HepG2 (cell line): ENCODE results near the gene ALPL. TPM values are rescaled to one million over a fixed set of nuclear protein-coding genes. Genes with fewer than 3 reads are reported as not detected.

Experiments
- ATAC-seq: fragments of 200-7000 bp; cut with Tn5 transposase; 3 replicates; pipeline ENCODE4 v1.9.1; 2020; ENCODE audit warnings: mild to moderate bottlenecking, moderate library complexity
- BruUV-seq: library from RNA; stranded (reverse); fragments of 400-500 nt; replicated peaks from 2 replicates; lab custom pipeline; 2021; lab: Mats Ljungman, UMichigan
- CTCF ChIA-PET: fragments of 300-600 bp; formaldehyde crosslinking; extraction: SDS; loops from one replicate; lab custom pipeline; 2021; ENCODE audit warnings: low total read pairs, inconsistent platforms, low intra/inter-chr PET ratio; lab: Yijun Ruan, JAX
- POLR2A ChIA-PET: fragments of 350-600 bp; sonication (Branson Sonifier 250); formaldehyde crosslinking; loops from one replicate; lab custom pipeline; 2020; ENCODE audit warnings: antibody characterized with exemption, inconsistent platforms; lab: Yijun Ruan, JAX
- DNase-seq: peaks from one replicate; pipeline ENCODE4 v3.0.0-alpha.2; 2015; ENCODE audit warnings: low spot score
- FAIRE-seq: peaks from 3 replicates; lab custom pipeline; 2011; peaks lifted over from hg19 to GRCh38; lab: Jason Lieb, UNC
- H2AFZ ChIP-seq: one replicate; pipeline ENCODE4 v1.6.1; 2011; ENCODE audit warnings: low read length, inconsistent platforms
- H3K27ac ChIP-seq: fragments of 300-600 bp; 3 replicates; pipeline ENCODE4 v1.8.0; 2011; ENCODE audit warnings: mixed run types, mild to moderate bottlenecking, mixed read lengths, low read length, inconsistent platforms; ENCODE audit not compliant: insufficient read depth; ENCODE audit errors: extremely low read length
- H3K27me3 ChIP-seq, 2 experiments: fragments of 200-600 bp in 1 of 2; 2 replicates in 1 of 2; 3 replicates in 1 of 2; pipeline versions ENCODE4 v1.6.0 to v1.8.0; 2011; ENCODE audit warnings: low read length in 2 of 2, mild to moderate bottlenecking in 2 of 2, moderate library complexity in 2 of 2, inconsistent platforms in 1 of 2; ENCODE audit not compliant: insufficient read depth in 2 of 2, control insufficient read depth in 1 of 2
- H3K36me3 ChIP-seq, 2 experiments: fragments of 200-600 bp in 1 of 2; replicated peaks in 1 of 2; 2 replicates in 1 of 2; 3 replicates in 1 of 2; pipeline versions ENCODE4 v1.5.1 to v1.8.0; 2011; ENCODE audit warnings: low read length in 2 of 2, inconsistent platforms in 1 of 2; ENCODE audit not compliant: insufficient read depth in 2 of 2, control insufficient read depth in 1 of 2
- H3K4me1 ChIP-seq: 2 replicates; pipeline ENCODE4 v1.5.1; 2012; ENCODE audit warnings: low read length, inconsistent platforms; ENCODE audit not compliant: insufficient read depth
- H3K4me2 ChIP-seq: 2 replicates; pipeline ENCODE4 v1.6.0; 2011; ENCODE audit warnings: low read depth, low read length, inconsistent platforms
- H3K4me3 ChIP-seq, 3 experiments: fragments of 200-600 bp in 1 of 3; sonication (generic), shearing (Covaris generic) in 1 of 3; replicated peaks in 1 of 3; 2 replicates each; pipeline ENCODE4 v1.5.1; 2011 to 2016; ENCODE audit warnings: low read length in 3 of 3, inconsistent platforms in 2 of 3, low read depth in 2 of 3, mild to moderate bottlenecking in 2 of 3, control low read depth in 1 of 3, mixed read lengths in 1 of 3; ENCODE audit not compliant: insufficient read depth in 1 of 3
- H3K79me2 ChIP-seq: one replicate; pipeline ENCODE4 v1.6.1; 2011; ENCODE audit warnings: low read length, inconsistent platforms; ENCODE audit not compliant: insufficient read depth
- H3K9ac ChIP-seq: 2 replicates; pipeline ENCODE4 v1.6.0; 2011; ENCODE audit warnings: mild to moderate bottlenecking, low read depth, low read length, inconsistent platforms; ENCODE audit not compliant: insufficient read depth
- H3K9me3 ChIP-seq: 2 replicates; pipeline ENCODE4 v1.5.1; 2012; ENCODE audit warnings: mild to moderate bottlenecking, low read length
- H4K20me1 ChIP-seq: 2 replicates; pipeline ENCODE4 v1.6.0; 2011; ENCODE audit warnings: inconsistent platforms, mild to moderate bottlenecking, low read length, moderate library complexity; ENCODE audit not compliant: insufficient read depth
- BRD4 ChIP-seq: sonication (generic); formaldehyde crosslinking; IDR thresholded peaks from 2 replicates; pipeline ENCODE4 v1.4.0; 2020; ENCODE audit warnings: missing genetic modification reagents
- ZBTB14 ChIP-seq: sonication (generic); formaldehyde crosslinking; IDR thresholded peaks from 2 replicates; pipeline ENCODE4 v1.4.0; 2020; ENCODE audit warnings: missing genetic modification reagents
- ZBTB42 ChIP-seq: sonication (generic); formaldehyde crosslinking; IDR thresholded peaks from 2 replicates; pipeline ENCODE4 v1.5.0; 2020; ENCODE audit warnings: mild to moderate bottlenecking, missing genetic modification reagents
- ZHX2 ChIP-seq, 2 experiments: sonication (generic) in 1 of 2; formaldehyde crosslinking in 1 of 2; IDR thresholded peaks; 2 replicates each; pipeline versions ENCODE4 v1.6.1 to v1.9.0; 2014 to 2022; ENCODE audit warnings: antibody characterized with exemption in 1 of 2, borderline replicate concordance in 1 of 2, inconsistent platforms in 1 of 2, low read depth in 1 of 2, missing genetic modification reagents in 1 of 2
- ZSCAN25 ChIP-seq: sonication (generic); formaldehyde crosslinking; IDR thresholded peaks from 2 replicates; pipeline ENCODE4 v1.8.0; 2022; ENCODE audit warnings: mild to moderate bottlenecking, missing genetic modification reagents
- WGBS: methylation state at CpG from one replicate; pipeline ENCODE4 v1.1.6; 2017; ENCODE audit warnings: low lambda C conversion rate; 5-methylcytosine and 5-hydroxymethylcytosine counted together
- in situ Hi-C: cut with HindIII; loops from 2 replicates; pipeline ENCODE4 v1.10.0; 2017; ENCODE audit warnings: low pct_unique_long_range_greater_than_20kb; ENCODE audit not compliant: extremely low pct_ligation_motif_present
- intact Hi-C: fragments of 100-400 bp; cut with micrococcal nuclease; formaldehyde crosslinking; loops from one replicate; pipeline ENCODE4 v1.10.0; 2022; ENCODE audit not compliant: unreplicated experiment
- polyA plus RNA-seq, 8 experiments: library from polyadenylated mRNA; depleted of rRNA in 3 of 8; stranded (reverse) in 7 of 8; unstranded in 1 of 8; fragments of >200 nt; fragmentation: Illumina TruSeq in 4 of 8; extraction: Trizol in 4 of 8; gene quantifications; 2 replicates each; pipeline versions ENCODE4 v1.2.1 to v1.2.3, GENCODE V29; 2011 to 2016; ENCODE audit warnings: low read depth in 4 of 8, missing spikeins in 1 of 8, mixed read lengths in 1 of 8; ENCODE audit not compliant: insufficient read depth in 1 of 8
- total RNA-seq, 5 experiments: library from RNA; depleted of rRNA; stranded (reverse); fragments of >200 nt; fragmentation: Illumina TruSeq; extraction: Trizol; gene quantifications; 2 replicates each; pipeline ENCODE4 v1.2.3, GENCODE V29; 2016; ENCODE audit warnings: low read depth in 1 of 5

The ALPL gene
- total and polyA plus RNA-seq, 2 of the 13 experiments (the other 11 are each of a cell fraction or from before 2014, with no cell fraction given) = 0.12 TPM; not detected in 1

GRCh38 chr1:21605964-21606705 lies 96.9 kb downstream of the ALPL start:
- Histone ChIP-seq H3K4me2 (no peak overlapping the region), H3K9ac (no peak overlapping the region), H3K27ac (no peak overlapping the region), H3K4me3 (no peak overlapping the region), H2AFZ (no peak overlapping the region), H4K20me1 (no peaks in the 10 kb centered on the region), H3K27me3 (no peaks in the 10 kb centered on the region), H3K4me1 (no peaks in the 10 kb centered on the region), H3K9me3 (no peaks in the 10 kb centered on the region), H3K79me2 (no peaks in the 10 kb centered on the region), H3K36me3 (peaks cover 7 to 10% of the 10 kb centered on the region in 2 experiments; a peak in 4 of 5 replicates)
- no TSS peak for BruUV-seq
- ChIA-PET POLR2A (no interaction called here), CTCF (no interaction called here)
- DNase-seq = no peak
- no peak for FAIRE-seq
- TF ChIP-seq BRD4 (CRISPR knock-in tag) (no peak), ZHX2 (IDR thresholded peaks at IDR 0.05; ENCODE audit: low read depth) (no peak), ZHX2 (CRISPR knock-in tag; IDR thresholded peaks at IDR 0.05; ENCODE audit: borderline replicate concordance) (no peak), ZBTB14 (no peak), ZBTB42 (CRISPR knock-in tag) (no peak), ZSCAN25 (CRISPR knock-in tag) (no peak)
- no peak for ATAC-seq
- intact Hi-C loops = no loop called here
- WGBS = 100% methylated on average over 2 of the region's 15 CpGs
- in situ Hi-C loops = no loop called here
